GM21528 (cell line): ENCODE measurements around the gene FANCE.

Experiments used
- ATAC-seq: cut with Tn5 transposase; IDR thresholded peaks from one replicate; pipeline ENCODE4 v1.9.1; 2021; ENCODE audit warnings: mild to moderate bottlenecking, moderate library complexity; ENCODE audit not compliant: unreplicated experiment, low FRiP score

Gene FANCE

GRCh38 chr6:35452183-35453090, at the start of gene FANCE:
TSS of gene FANCE (plus strand) at chr6:35452338. CDS start at chr6:35452546, 208 bp downstream.
- ATAC-seq, result peak; percentile 93

- no peak for ATAC-seq
These were observed 49.3 kb upstream of the FANCE start for GRCh38 chr6:35402856-35403191.

GRCh38 chr6:35403544-35404442, 48.3 kb upstream of the FANCE start:
- ATAC-seq, result no peak

GRCh38 chr6:35406711-35407485, 45.2 kb upstream of the FANCE start:
- no peak for ATAC-seq

- no peak for ATAC-seq
These were observed 42.9 kb upstream of the FANCE start for GRCh38 chr6:35409245-35409644.

- no peak for ATAC-seq
These were observed 42.0 kb upstream of the FANCE start for GRCh38 chr6:35410131-35410530.

GRCh38 chr6:35411066-35411465, 41.1 kb upstream of the FANCE start:
- ATAC-seq, result no peak

- no peak for ATAC-seq
These were observed 40.0 kb upstream of the FANCE start for GRCh38 chr6:35412102-35412501.

GRCh38 chr6:35413911-35414310, 38.2 kb upstream of the FANCE start:
- ATAC-seq, result no peak

GRCh38 chr6:35415065-35415891, 36.9 kb upstream of the FANCE start:
- ATAC-seq, result no peak

GRCh38 chr6:35417979-35418661, 34.0 kb upstream of the FANCE start:
- ATAC-seq, result no peak

- ATAC-seq, result no peak
These were observed 32.7 kb upstream of the FANCE start for GRCh38 chr6:35419417-35419816.

GRCh38 chr6:35419961-35420360, 32.2 kb upstream of the FANCE start:
- no peak for ATAC-seq

- no peak for ATAC-seq
These were observed 26.9 kb upstream of the FANCE start for GRCh38 chr6:35425284-35425683.

- no peak for ATAC-seq
These were observed 26.1 kb upstream of the FANCE start for GRCh38 chr6:35426074-35426473.

GRCh38 chr6:35427435-35427834, 24.7 kb upstream of the FANCE start:
- ATAC-seq, result no peak

- no peak for ATAC-seq
These were observed 24.3 kb upstream of the FANCE start for GRCh38 chr6:35427851-35428321.

- ATAC-seq, result no peak
These were observed 23.6 kb upstream of the FANCE start for GRCh38 chr6:35428421-35429149.
